Measurements from ENCODE around the gene RBMS3. TPM values are rescaled to one million over a fixed set of nuclear protein-coding genes. Genes with fewer than 3 reads are reported as not detected.
"Not testable (repeated sequence)": the region's sequence is repeated elsewhere in the genome, so short reads cannot be mapped to it uniquely, and the experiment has no call there.

RBMS3 gene
- total RNA-seq, 1 donor from 2014 or later = 58.5 TPM

- TF ChIP-seq, protein P1, sequence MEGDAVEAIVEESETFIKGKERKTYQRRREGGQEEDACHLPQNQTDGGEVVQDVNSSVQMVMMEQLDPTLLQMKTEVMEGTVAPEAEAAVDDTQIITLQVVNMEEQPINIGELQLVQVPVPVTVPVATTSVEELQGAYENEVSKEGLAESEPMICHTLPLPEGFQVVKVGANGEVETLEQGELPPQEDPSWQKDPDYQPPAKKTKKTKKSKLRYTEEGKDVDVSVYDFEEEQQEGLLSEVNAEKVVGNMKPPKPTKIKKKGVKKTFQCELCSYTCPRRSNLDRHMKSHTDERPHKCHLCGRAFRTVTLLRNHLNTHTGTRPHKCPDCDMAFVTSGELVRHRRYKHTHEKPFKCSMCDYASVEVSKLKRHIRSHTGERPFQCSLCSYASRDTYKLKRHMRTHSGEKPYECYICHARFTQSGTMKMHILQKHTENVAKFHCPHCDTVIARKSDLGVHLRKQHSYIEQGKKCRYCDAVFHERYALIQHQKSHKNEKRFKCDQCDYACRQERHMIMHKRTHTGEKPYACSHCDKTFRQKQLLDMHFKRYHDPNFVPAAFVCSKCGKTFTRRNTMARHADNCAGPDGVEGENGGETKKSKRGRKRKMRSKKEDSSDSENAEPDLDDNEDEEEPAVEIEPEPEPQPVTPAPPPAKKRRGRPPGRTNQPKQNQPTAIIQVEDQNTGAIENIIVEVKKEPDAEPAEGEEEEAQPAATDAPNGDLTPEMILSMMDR (IDR thresholded peaks at IDR 0.05) = no peak
- H3K9me3 ChIP-seq = no peaks in the 10 kb centered on the region
- peak; percentile 50 to 59 for ATAC-seq
- peaks cover 34% of the 10 kb centered on the region for H3K4me1 ChIP-seq
- intact Hi-C loops (cut with DNase I) = no loop called here
- no peaks in the 10 kb centered on the region for H3K36me3 ChIP-seq
- DNase-seq = no peak
- no peak overlapping the region for H3K27ac ChIP-seq
- H3K27me3 ChIP-seq (ENCODE audit: low read depth) = no peaks in the 10 kb centered on the region
- H3K4me3 ChIP-seq = no peak overlapping the region
Measured at GRCh38 chr3:29515451-29515850, 234.6 kb downstream of the RBMS3 start.

DNA sequence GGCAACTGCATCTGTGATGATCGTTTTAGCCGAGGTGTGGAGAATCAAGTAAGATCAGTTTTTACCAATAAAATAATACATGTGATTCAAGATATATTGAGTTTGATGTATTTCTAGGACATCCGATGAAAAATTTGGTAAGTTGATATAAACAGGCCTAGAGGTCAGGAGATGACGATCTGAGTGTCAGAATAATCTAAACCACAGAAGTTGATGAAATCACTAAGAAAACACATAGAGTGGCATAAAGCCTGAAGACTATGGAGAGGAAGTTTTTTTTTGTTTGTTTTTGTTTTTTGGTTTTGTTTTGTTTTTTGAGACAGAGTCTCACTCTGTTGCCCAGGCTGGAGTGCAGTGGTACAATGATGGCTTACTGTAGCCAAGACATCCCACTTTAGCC is 235.3 kb downstream of the RBMS3 start:
- H3K4me3 ChIP-seq = no peak overlapping the region
- H3K27me3 ChIP-seq (ENCODE audit: low read depth) = no peaks in the 10 kb centered on the region
- TF ChIP-seq, protein P1 (IDR thresholded peaks at IDR 0.05) = no peak
- peaks cover 41% of the 10 kb centered on the region for H3K4me1 ChIP-seq
- H3K36me3 ChIP-seq = no peaks in the 10 kb centered on the region
- no peak overlapping the region for H3K27ac ChIP-seq
- H3K9me3 ChIP-seq = no peaks in the 10 kb centered on the region
- ATAC-seq (no peak), DNase-seq (no peak)
- intact Hi-C loops (cut with DNase I) = no loop called here

GRCh38 chr3:29520764-29521163 is 239.9 kb downstream of the RBMS3 start:
- TF ChIP-seq, protein P1 (IDR thresholded peaks at IDR 0.05) = no peak
- no peaks in the 10 kb centered on the region for H3K36me3 ChIP-seq
- no peak overlapping the region for H3K4me3 ChIP-seq
- no peaks in the 10 kb centered on the region for H3K27me3 ChIP-seq (ENCODE audit: low read depth)
- ATAC-seq = peak; percentile 41 to 76
- intact Hi-C loops (cut with DNase I) = no loop called here
- no peak overlapping the region for H3K27ac ChIP-seq
- H3K4me1 ChIP-seq = peaks cover 33% of the 10 kb centered on the region
- H3K9me3 ChIP-seq = no peaks in the 10 kb centered on the region
- DNase-seq = no peak

DNA sequence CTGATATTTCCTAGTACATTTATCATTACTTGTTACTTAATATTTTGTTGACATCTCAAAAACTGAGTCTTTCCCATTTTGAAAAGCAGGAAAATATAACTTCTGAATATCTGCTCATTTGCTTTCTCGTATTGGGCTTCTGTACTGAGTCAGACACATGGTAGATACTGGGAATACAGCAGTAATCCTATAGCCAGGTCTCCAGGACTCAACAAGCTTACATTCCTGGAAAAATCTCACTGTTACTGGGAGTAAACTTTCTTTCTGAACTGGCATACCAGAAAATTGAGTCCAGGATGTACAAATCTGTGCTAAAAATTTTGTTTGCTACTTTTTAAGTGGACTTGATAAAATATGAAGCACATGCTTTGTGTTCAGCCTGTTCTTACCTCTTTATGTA is 240.4 kb downstream of the RBMS3 start:
- H3K27me3 ChIP-seq (ENCODE audit: low read depth) = no peaks in the 10 kb centered on the region
- no peak overlapping the region for H3K27ac ChIP-seq
- intact Hi-C loops (cut with DNase I) = no loop called here
- no peaks in the 10 kb centered on the region for H3K36me3 ChIP-seq
- TF ChIP-seq, protein P1 (IDR thresholded peaks at IDR 0.05) = no peak
- peaks cover 34% of the 10 kb centered on the region for H3K4me1 ChIP-seq
- ATAC-seq (no peak), DNase-seq (no peak)
- H3K4me3 ChIP-seq = no peak overlapping the region
- no peaks in the 10 kb centered on the region for H3K9me3 ChIP-seq

DNA sequence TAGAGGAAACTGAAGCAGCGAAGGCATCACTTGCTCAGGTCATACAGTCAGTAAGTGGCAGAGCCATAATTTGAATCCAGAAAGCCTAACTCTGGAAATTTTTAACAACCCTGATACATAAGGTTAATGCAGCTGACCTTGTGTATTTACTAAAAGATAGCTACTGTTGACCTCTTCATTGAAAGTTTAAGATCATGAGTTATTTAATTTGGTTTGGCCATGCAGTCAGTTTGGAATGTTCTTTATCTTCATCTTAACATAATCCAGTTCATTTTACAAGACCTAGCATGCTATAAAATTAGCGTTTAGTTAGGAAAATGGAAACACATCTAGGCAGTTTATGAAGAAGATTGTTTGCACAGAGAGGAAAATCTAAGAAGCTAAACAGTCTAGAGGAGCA is 240.9 kb downstream of the RBMS3 start:
- TF ChIP-seq, protein P1 (IDR thresholded peaks at IDR 0.05) = no peak
- peaks cover 36% of the 10 kb centered on the region for H3K4me1 ChIP-seq
- no peak overlapping the region for H3K4me3 ChIP-seq
- DNase-seq (no peak), ATAC-seq (no peak)
- H3K27me3 ChIP-seq (ENCODE audit: low read depth) = no peaks in the 10 kb centered on the region
- no peak overlapping the region for H3K27ac ChIP-seq
- H3K9me3 ChIP-seq = no peaks in the 10 kb centered on the region
- H3K36me3 ChIP-seq = no peaks in the 10 kb centered on the region
- intact Hi-C loops (cut with DNase I) = no loop called here

DNA sequence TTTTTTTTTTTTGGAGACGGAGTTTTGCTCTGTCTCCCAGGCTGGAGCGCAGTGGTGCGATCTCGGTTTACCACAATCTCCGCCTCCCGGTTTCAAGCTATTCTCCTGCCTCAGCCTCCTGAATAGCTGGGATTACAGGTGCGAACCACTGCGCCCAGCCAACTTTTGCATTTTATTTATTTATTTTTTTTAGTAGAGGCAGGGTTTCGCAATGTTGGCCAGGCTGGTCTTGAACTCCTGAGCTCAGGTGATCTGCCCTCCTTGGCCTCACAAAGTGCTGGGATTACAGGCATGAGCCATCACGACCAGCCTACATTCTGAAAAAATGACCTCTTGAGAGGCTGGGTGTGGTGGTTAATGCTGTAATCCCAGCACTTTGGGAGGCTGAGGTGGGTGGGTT is 243.6 kb downstream of the RBMS3 start:
- H3K36me3 ChIP-seq; intact Hi-C loops (cut with DNase I); DNase-seq; H3K4me3 ChIP-seq; H3K27me3 ChIP-seq (ENCODE audit: low read depth); H3K9me3 ChIP-seq; ATAC-seq: not testable (repeated sequence)
- Histone ChIP-seq H3K4me1 (peaks cover 45% of the 10 kb centered on the region), H3K27ac (peak overlapping the region; percentile 64)

Measured in lower lobe of right lung (tissue), 2 donors.